Renal cortex interstitium (tissue), 11 donors: Measurements from ENCODE around the gene ACTN1. TPM values are rescaled to one million over a fixed set of nuclear protein-coding genes. Genes with fewer than 3 reads are reported as not detected.

Experiments used
- DNase-seq, 11 donors: peaks; one replicate each; pipeline ENCODE4 v3.0.0-alpha.2; 2013; ENCODE audit warnings: low read depth in 9 of 11, low spot score in 4 of 11; ENCODE audit errors: extremely low read depth in 1 of 11
- polyA plus RNA-seq, 3 donors: library from polyadenylated mRNA; unstranded; fragments of 120-200 nt; gene quantifications; one replicate each; pipeline ENCODE4 v1.2.1, GENCODE V29; 2013; ENCODE audit not compliant: insufficient read length in 3 of 3

ACTN1 gene
- polyA plus RNA-seq, 3 donors: 70.8 to 79.7 (median 71.4) TPM

DNA sequence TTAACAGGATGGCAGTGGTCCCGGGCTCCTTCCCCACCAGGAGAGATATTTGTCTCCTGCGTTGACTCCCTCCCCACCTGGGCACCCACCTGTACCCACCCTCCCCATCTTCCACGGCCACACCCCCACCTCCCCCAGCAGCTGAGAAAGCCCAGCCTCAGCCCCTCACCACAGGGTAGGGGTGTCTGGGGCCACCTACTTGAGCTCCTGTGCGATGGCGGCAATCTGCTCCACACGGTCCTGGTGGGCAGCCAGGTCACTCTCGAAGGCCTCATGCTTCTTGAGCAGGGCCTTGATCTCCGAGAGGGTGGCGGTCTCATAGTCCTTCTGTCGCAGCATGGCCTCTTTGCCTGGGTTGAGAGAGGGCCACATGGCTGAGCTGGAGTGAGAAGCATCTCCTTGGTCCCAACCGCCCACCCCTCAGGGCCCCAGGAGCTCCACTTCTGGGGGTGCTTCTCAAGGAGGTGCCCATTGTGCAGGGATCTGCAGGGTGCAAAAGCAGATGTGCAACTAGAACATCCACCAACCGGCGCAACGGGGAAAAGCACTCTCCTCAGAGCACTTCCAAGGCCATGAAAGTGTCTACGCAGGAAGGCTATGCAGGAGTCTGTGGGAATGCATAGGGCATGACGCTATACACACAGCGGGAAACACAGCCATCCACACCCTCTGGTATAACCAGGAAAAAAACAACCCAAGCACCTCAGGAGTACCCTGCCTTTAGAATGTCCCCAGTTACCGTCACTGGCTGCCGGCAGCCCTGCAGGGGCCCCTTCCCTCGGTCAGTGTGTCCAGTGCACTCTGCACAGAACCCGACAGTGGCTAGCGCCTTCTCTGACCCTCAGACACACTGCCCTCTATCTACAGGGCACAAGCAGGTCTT, 93.6 kb downstream of the ACTN1 start:
- no peak for DNase-seq

DNA sequence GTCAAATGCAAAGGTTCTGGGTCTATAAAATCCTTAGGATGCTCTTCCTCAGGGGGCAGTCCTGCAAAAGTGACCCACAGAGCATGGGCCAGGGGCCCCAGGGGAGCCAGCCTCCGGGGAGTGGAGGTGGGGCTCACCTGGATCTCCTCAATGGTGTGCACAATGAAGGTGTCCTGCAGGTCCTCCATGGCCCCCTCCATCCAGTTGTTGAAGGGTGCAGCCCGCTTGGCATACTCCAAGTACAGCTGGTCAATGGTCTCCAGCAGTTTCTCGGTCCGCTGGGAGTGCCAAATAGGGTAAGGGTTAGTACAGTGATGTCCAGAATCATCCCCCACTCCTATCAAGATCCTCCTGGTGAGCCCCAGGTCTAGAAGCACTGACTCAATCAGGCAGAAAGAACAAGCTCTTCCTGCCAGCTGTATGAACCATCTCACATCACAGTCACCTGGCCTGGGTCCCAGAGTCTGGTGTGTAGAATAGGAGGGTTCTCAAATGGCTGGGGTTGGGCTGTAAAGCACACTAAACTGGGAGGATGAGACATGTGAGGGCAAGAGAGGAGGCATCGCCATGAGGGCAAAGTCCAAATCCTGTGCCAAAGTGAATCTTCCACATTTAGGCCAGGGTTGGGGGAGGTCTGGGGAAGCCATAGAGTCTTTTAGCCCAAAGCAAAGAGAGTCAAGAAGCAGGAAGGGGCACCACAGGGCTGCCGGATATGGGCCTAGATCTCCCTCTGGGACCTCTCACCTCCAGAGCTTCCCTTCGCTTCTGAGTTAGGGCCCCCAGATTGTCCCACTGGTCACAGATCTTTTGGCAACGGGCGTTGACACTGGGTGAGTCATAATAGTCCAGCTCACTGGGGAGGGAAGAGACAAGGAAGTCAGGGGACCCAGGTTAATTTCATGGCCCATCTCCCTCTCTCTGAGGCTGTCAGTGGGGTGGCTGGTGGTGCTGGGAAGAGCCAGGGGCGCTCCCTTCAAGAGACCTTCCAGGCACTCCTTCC, 94.8 kb downstream of the ACTN1 start:
- no peak for DNase-seq

DNA sequence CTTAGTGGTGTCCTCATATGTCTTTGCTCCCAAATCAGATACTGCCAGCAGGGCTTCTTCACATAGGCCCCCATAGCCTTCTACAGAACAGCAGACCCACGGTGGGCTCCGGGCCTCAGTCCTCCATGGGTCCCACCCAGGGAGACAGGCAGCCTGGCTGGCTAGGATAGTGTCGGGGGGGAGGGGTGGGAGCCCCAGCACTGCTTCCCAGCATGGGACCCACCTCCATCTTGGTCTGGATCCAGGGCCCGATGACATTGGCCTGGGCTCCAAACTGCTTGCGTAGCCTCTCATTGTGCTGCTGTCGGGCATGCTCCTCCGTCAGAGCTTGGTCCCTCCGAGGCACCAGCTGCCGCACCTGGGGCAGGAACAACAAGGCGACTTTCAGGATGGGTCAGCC, 96.9 kb downstream of the ACTN1 start:
- no peak for DNase-seq

DNA sequence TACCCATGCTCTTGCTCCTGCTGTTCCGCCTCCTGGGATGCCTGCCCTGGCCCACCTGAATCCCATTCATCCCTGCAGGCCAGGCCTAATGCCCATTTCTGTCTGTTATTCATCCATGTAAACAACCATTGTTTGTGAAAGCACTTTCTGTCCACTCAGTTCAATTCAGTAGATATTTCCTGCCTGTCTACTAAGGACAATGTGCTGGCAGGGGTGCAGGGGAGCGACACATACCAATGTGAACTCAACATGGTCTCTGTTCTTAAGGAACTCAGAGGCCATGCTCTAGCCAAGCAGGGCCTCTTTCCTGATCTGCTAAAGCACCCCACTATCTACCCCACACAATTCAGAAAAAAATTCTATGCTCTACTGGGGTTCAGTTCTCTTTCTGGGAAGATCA, 97.7 kb downstream of the ACTN1 start:
- DNase-seq: no peak

DNA sequence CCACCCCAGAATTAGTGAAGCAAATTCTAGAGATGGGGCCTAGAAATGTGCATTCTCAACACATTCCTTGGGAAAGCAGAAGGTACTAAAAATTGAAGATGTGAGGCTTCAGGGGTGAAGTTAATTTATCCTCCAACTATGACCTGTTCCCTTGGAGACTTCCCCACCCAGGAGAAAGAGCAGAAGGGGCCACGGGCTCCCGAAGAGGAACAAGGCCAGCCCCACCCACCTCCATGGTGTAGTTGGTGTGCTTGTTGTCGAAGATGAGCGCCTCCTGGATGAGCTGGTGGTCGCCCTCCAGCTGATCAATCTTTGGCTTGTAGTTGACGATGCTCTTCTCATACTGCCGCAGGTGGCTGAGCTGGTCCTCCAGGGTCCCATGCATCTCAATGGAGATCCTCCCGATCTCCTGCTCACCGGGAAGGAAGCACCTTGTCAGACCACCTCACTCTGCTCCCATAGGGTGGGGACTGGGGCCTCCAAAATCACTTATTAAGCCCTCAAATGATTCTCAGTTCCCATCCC, 98.5 kb downstream of the ACTN1 start:
- DNase-seq: no peak

DNA sequence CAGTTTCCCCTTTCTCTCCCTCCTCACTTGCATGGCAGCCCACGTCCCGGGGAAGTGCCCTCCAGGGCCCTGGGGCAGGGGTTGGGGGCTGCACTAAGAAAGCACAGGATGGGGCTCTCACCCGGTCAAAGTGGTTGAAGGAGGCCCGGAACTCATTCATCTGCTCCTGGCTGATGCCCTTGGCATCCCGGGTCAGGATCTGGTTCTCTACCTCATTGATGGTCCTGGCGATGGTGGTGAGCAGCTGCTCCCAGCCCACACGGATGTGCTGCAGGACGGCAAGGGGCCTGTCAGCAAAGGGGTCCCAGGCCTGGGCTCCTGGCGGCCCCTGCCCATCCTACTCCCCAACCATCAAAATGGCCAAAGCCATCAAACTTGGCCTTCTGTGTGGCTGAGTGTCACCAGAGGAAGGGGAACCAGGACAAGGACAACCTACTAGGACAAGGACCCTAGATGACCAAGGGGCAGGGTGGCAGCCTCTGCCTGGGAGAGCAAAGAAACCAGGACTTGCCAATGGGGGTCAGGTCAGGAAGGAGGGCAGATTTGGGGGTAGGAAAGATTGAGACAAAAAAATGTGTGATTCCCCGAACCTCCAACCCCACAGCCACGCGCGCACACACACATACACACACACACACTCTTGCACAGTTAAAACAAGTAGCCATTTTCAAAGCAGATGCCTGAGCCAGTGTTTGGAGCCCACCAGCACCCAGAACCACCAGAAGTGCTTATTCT, 99.1 kb downstream of the ACTN1 start:
- DNase-seq: no peak

DNA sequence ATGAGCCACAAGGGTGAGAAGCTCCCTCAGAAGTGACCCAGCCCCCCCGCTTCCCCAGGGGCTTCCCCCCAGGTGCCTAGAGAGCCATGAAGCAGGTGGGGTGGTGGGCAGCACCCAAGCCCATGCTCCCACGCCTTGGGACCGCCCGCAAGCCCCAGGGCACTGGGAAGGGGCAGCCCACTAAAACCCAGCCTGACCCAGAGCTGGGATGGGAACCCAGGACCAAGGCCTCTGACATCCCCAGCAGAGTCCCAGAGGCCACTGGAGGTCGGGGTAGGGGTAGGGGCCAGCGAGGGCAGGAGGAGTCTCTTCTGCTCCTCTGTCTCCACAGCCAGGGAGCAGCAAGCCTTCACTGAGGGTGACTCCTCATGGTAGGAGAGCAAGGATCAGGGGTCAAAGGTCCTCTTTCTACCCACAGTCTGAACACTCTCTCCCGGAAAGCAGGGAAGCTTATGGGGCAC, 99.8 kb downstream of the ACTN1 start:
- no peak for DNase-seq

DNA sequence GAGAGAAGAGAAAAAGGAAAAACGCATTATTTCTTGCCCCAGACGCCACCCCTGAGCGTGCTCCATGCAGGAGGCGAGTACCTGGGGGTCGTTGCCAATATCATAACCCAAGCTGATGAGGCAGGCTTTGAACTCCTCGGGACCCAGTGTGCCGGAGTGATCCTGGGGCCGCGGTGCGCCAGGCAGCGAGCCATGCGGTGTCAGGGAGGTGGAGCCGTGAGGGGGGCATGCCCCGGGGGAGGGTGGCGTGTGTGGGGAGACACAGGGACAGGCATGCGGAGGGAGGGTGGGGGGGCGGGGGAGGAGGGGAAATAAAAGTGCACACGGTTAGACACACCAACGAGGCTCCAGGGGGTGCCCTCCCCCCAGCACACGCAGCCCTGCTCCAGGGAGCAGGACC, 100.2 kb downstream of the ACTN1 start:
- DNase-seq: no peak

DNA sequence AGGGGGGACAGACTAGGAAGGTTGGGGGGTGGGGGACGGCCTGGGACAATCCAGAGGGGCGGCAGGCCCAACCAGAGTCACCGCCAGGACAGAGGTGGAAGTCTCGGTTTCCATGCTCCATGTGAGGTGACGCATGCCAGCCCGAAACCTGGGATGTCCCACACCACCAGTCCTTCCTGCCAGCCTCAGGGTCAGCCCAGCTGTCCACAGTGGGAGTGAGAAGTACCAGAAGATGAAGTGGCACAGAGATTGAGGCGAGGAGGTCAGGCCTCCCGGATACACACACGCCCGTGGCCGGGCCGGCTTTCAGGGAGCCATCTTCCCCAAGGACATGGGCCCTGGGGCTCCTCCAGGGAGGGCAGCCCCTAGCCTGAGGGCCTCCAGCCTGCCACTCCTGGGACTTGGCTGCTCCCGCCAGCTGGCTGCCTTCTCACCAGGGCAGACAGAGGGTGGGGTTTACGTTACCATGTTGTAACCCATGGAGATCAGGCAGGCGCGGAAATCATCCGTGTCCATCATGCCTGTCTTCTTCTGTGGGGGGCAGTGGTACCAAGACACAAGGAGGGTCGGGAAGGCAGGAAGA, 101.0 kb downstream of the ACTN1 start:
- no peak for DNase-seq

DNA sequence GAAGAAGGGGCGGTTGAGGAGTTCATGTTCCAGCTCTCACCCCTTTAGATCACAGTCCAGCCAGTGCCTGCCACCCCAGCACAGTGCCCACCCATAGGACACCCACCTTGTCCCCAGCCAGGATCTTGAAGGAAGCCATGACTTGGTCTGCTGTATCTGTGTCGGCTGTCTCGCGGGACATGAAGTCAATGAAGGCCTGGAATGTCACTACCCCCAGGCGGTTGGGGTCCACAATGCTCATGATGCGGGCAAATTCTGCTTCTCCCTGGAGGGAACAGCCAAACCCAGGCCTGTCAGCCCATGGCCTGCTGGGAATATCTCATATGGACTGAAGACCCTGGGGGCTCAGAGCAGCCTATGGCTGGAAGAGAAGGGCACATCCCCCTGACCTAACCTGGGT, 102.1 kb downstream of the ACTN1 start:
- no peak for DNase-seq

DNA sequence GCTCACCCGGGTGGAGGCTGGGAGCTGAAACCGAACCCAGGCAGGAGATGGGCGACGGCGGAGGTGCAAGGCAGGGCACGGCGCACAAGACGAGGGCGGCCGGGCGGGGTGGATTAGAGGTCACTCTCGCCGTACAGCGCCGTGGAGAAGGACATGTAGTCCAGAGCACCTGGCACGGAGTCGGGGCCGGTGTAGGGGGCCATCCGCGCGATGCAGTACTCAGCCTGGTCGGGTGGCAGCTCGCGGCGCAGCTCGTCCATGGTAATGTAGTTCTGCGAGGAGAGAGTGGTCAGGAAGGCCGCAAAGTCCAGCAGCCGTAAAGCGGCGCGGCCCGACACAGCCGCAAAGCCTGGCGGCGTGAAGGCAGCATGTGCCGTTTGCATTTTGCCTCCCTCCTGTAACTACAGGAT, 104.4 kb downstream of the ACTN1 start:
- DNase-seq: peak in 2 of 11 donors; percentile 8 to 34

DNA sequence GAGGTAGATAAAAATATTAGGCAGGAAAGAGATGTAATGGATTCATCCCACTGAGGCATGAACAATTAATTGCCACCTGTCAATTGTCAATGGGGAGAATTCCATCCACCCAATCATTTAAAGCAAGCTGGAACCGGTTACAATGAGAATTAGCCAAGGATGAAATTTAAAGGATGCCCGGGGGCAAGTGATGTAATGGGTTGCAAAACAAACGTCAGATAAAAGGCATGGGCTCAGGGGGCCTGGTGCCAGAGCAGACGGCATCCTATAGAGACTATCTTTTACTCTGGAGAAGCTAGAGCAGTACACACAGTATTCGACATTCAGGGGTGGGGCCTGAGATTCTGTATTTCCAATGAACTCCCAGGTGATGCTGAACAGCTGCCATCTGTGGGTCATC, 105.7 kb downstream of the ACTN1 start:
- DNase-seq: no peak

DNA sequence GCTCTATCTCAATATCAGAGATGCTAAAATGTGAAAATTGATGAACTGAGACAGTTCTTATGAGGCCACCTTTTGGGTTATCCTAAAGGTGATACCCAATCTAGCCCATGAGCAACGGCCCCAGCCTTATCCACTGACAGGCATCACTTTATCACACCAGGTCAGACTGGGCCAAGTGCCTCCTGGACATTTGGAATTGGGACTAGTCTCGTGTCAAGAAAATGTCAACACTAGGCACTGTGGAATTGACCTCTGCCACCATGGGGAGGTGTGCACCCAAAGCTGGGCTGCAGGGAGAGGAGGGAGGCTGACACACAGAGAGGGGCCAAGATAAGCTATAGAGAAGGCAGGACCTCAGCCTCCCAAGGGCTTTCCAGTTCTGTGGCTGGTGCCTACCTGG, 107.7 kb downstream of the ACTN1 start:
- no peak for DNase-seq

DNA sequence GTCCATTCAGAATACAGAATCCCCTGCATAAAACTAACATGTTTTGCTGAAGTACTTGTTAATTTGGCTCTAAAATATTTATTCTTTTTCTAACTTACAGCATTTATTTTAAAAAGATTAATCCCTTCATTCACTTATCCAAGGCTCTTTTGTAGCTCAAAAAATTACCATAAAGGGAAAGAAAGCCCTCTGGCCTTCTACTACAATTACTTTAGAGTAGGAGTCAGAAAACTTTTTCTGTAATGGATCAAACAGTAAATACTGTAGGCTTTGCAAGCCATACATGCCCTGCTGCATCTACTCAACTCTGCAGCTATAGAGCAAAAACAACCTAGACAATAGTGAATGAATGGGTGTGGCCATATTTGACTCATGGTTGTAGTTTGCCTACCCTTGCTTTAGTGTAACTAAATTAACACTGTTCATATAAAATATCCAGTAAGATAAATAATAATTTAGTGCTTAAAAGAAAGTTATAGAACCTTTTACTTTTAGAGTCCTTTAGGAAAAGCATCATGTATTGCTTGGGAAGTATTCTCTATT, 112.0 kb downstream of the ACTN1 start:
- DNase-seq: no peak

DNA sequence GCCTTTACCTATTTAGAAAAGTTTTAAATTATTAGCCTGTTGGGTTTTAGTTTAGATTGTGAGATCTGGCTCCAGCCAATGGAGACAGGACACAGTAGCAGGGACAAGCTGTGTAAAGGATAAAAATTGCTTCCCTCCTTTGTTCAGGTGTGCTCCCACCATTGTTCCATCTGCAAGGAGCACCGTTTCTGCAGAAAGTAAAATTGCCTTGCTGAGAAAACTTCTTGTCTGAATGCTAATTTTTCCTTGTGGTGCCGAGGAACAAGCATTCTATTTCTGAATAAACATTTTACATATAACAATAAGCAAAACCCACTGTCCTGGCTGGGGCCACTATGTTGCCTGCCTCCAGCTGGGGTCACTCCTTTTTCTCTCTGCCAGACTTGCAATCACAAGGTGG, 113.6 kb downstream of the ACTN1 start:
- no peak for DNase-seq

DNA sequence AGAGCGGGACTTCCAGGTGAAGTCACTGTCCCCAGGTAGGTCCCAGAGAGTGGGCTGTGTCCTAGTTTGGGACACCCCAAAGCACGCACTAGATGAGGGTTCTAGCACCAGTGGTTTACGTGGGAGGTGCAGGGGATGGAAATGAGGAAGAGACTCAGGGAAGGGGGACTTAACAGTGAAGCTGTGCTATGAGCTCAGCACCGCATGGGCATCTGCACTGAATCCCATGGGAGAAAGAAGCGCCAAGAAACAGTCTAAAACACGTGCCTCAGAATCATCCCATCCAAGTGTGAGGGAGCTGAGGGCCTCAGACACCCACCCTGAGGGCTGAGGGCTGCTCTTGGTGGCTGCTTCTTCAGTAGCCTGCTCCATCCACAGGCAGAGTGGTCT, 114.7 kb downstream of the ACTN1 start:
- DNase-seq: no peak

DNA sequence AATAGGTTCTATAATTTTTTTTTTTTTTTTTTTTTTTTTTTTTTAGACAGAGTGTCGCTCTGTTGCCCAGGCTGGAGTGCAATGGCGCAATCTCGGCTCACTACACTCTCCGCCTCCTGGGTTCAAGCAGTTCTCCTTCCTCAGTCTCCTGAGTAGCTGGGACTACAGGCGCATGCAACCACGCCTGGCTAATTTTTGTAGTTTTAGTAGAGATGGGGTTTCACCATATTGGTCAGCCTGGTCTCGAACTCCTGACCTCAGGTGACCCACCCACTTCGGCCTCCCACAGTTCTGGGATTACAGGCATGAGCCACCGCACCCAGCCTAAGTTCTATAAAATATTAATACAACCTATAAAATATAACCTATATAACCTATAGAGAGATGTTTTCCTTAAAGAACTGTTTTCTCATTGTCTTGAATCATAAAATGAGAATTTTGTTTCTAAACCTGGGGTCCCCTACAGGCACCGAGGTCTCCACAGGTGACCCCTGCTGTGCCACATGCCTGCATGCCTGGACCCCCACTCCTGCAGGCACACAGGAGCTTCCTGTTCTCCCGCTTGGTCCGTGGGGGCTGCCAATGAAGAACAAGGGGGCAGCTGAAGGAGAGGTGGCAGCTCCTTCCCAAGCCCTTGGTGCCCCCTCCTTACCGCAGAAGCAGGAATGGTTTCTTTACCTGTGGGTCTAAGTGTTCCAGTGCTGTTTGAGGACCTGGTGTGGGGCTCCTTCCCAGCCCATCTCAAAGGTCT, 115.3 kb downstream of the ACTN1 start:
- no peak for DNase-seq
